Heart left ventricle (tissue), 16 donors: ENCODE results near the gene EPB41L2. TPM values are rescaled to one million over a fixed set of nuclear protein-coding genes. Genes with fewer than 3 reads are reported as not detected.

Experiments used
- ATAC-seq, 4 donors: fragments of 200-7000 bp; cut with Tn5 transposase; one replicate each; pipeline ENCODE4 v1.9.1; 2020 to 2022; ENCODE audit warnings: moderate library complexity in 4 of 4, mild to moderate bottlenecking in 3 of 4, moderate number of reproducible peaks in 1 of 4
- DNase-seq, 5 donors: peaks; one replicate each; pipeline ENCODE4 v3.0.0-alpha.2; 2020
- H3K27ac ChIP-seq, 12 donors: fragments of 200-600 bp; sonication (generic) in 4 of 12; one replicate each; pipeline versions ENCODE4 v1.5.0 to v1.8.0; 2016 to 2022; ENCODE audit warnings: mild to moderate bottlenecking in 2 of 12
- H3K27me3 ChIP-seq, 9 donors: fragments of 200-600 bp; sonication (generic) in 2 of 9; one replicate each; pipeline versions ENCODE4 v1.5.1 to v1.8.0; 2016 to 2022; ENCODE audit warnings: mild to moderate bottlenecking in 3 of 9
- H3K36me3 ChIP-seq, 9 donors: fragments of 200-600 bp; sonication (generic) in 2 of 9; one replicate each; pipeline versions ENCODE4 v1.5.0 to v1.8.0; 2018 to 2022; ENCODE audit warnings: mild to moderate bottlenecking in 2 of 9
- H3K4me1 ChIP-seq, 12 donors: fragments of 200-600 bp; sonication (generic) in 4 of 12; one replicate each; pipeline versions ENCODE4 v1.5.0 to v1.8.0; 2016 to 2022; ENCODE audit warnings: mild to moderate bottlenecking in 3 of 12
- H3K4me3 ChIP-seq, 12 donors: fragments of 200-600 bp; sonication (generic) in 4 of 12; one replicate each; pipeline versions ENCODE4 v1.5.0 to v1.8.0; 2017 to 2022; ENCODE audit warnings: mild to moderate bottlenecking in 9 of 12, moderate library complexity in 4 of 12
- H3K9me3 ChIP-seq, 12 donors: fragments of 200-600 bp; sonication (generic) in 4 of 12; one replicate each; pipeline versions ENCODE4 v1.5.0 to v1.8.0; 2016 to 2022; ENCODE audit warnings: mild to moderate bottlenecking in 1 of 12
- POLR2A ChIP-seq, 2 donors: fragments of 450-650 bp; IDR thresholded peaks; one replicate each; pipeline ENCODE4 v1.6.1; 2017; ENCODE audit warnings: antibody characterized with exemption in 2 of 2, mild to moderate bottlenecking in 2 of 2, moderate library complexity in 2 of 2
- WGBS, 4 donors: extraction: QIAGEN DNeasy Blood & Tissue Kit in 2 of 4; methylation state at CpG; one replicate each; pipeline versions ENCODE4 v1.1.5 to v1.1.7; 2013 to 2018; 5-methylcytosine and 5-hydroxymethylcytosine counted together
- intact Hi-C, 10 donors: fragments of 100-400 bp; cut with DNase I; formaldehyde crosslinking; loops; one replicate each; pipeline versions ENCODE4 v1.11.1 to v1.14.2; 2022
- polyA plus RNA-seq, 2 donors: library from polyadenylated mRNA; stranded (reverse); fragments of 200-250 nt; gene quantifications; one replicate each; pipeline ENCODE4 v1.2.3, GENCODE V29; 2013
- total RNA-seq, 9 donors: library from RNA; depleted of rRNA in 2 of 9; stranded (reverse); fragments of >200 nt in 2 of 9; fragmentation: NEBNext Ultra II Directional in 3 of 9; extraction: Animal tissue kit (Norgen Biotek cat#: 25700) in 3 of 9; gene quantifications; one replicate each; pipeline versions ENCODE4 v1.1.0 to v1.2.4, GENCODE V29; 2016 to 2023
- TF ChIP-seq, protein P1 (sequence below), 12 donors: fragments of 200-600 bp; sonication (generic) in 4 of 12; IDR thresholded peaks; one replicate each; pipeline versions ENCODE4 v1.5.0 to v1.8.0; 2018 to 2022; ENCODE audit warnings: antibody characterized with exemption in 12 of 12, mild to moderate bottlenecking in 5 of 12
- donor health status: ischemic (EF 13 %, LVEDD 7.1; RV severe dilation, severe dysfunction).
- donor health status: healthy with polysubstance abuse.
- donor health status: DM: no; HTN: yes; CAD: no.
- donor health status: DM: no; HTN: no; CAD: no.
- donor health status: ischemic (EF 25% LVEDD 6.9; RV normal size, moderate dysfunction).
- donor health status: ischemic (EF 25% LVEDD 5.7; RV mildly dilated, moderate dysfunction).
- donor health status: healthy.
- donor health status: DM: yes; HTN: yes; CAD: no.
- donor health status: ischemic (EF 35%, LVEDD 5.7; RV mildly dilated, moderate dysfunction).
- donor health status: nonischemic (EF 11% LVEDD 7.7; RV severe dilation, severe dysfunction).
- donor health status: DM: yes; HTN: yes; CAD: no.
- donor health status: PGD.
- donor health status: ischemic (EF 29% LVEDD 5.4; RV normal size, mild dysfunction).
- donor health status: nonischemic (EF 23%, LVEDD 6.1; RV moderate dilation, normal function).

EPB41L2 gene
- total and polyA plus RNA-seq, 11 donors, result 21.3 to 115 (median 51.9) TPM

DNA sequence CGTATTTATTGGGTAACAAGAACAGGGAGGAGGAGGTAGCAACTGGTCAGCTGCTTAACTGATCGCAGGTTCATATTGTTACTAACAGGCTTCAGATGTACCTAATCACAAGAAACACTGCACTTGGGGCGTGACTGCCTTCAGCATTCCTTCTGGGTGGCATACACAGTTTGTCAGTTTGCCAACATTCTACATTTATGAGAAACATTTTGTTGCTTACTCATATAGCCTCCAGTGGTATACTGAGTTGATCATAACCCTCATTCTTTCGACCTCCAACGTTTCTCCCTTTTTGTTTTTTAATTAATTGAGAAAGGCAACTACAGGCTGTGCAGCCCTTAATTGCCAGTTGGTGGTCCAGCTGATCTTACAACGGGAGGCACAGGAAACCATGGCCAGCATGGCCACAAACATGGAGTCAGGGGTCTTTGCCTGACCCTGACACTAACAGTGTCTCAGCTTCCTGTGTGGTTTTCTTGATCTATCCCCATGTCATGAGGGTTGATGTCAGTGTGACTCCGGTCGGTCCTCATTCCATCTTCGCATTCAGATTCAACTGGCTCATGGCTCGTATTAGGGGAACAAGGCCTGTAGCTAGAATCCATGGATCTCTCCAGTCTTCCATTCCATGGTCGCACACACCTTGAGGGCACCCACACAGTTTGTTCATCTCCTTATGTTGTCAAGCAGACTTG, 9.4 kb downstream of the EPB41L2 start:
- TF ChIP-seq, protein P1, sequence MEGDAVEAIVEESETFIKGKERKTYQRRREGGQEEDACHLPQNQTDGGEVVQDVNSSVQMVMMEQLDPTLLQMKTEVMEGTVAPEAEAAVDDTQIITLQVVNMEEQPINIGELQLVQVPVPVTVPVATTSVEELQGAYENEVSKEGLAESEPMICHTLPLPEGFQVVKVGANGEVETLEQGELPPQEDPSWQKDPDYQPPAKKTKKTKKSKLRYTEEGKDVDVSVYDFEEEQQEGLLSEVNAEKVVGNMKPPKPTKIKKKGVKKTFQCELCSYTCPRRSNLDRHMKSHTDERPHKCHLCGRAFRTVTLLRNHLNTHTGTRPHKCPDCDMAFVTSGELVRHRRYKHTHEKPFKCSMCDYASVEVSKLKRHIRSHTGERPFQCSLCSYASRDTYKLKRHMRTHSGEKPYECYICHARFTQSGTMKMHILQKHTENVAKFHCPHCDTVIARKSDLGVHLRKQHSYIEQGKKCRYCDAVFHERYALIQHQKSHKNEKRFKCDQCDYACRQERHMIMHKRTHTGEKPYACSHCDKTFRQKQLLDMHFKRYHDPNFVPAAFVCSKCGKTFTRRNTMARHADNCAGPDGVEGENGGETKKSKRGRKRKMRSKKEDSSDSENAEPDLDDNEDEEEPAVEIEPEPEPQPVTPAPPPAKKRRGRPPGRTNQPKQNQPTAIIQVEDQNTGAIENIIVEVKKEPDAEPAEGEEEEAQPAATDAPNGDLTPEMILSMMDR (IDR thresholded peaks at IDR 0.05), result no peak
- TF ChIP-seq POLR2A (IDR thresholded peaks at IDR 0.05), result no peak

DNA sequence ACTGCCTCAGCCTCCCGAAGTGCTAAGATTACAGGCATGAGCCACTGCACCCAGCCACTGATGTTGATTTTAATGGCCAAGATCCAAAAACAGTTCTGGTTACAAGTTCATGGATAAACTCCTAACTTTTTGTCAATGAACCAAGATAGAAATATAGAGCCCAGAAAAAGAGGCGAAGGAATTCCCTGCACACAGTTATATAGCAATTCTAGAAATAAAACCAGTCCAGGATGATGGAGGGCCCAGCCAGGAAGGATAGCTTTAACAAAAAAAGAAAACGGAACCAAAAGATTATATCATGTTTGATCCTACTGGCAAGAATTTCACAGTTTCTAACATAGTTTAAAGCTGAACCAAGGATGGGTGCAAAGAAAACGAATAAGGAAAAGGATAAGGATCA, 10.9 kb downstream of the EPB41L2 start:
- Histone ChIP-seq H3K4me1 (peaks cover 0 to 14% (median 0%) of the 10 kb centered on the region in 12 donors), H3K36me3 (peaks cover 0 to 5% (median 0%) of the 10 kb centered on the region in 9 donors), H3K4me3 (no peak overlapping the region), H3K27me3 (no peaks in the 10 kb centered on the region), H3K9me3 (peaks cover 2 to 41% (median 26%) of the 10 kb centered on the region in 12 donors), H3K27ac (no peak overlapping the region)
- 78 to 83% (median 80%) methylated on average over 4 of the region's 4 CpGs for WGBS, 4 donors
- no peak for ATAC-seq
- intact Hi-C loops, result no loop called here
- DNase-seq, result no peak
- TF ChIP-seq, protein P1 (IDR thresholded peaks at IDR 0.05), result no peak
- no peak for TF ChIP-seq POLR2A (IDR thresholded peaks at IDR 0.05)

More for the DNA sequence above, 9.4 kb downstream of the EPB41L2 start:
- peaks cover 0 to 5% (median 0%) of the 10 kb centered on the region in 9 donors for H3K36me3 ChIP-seq
- peaks cover 2 to 42% (median 26%) of the 10 kb centered on the region in 12 donors for H3K9me3 ChIP-seq
- no peak overlapping the region for H3K4me3 ChIP-seq
- peaks cover 0 to 14% (median 0%) of the 10 kb centered on the region in 12 donors for H3K4me1 ChIP-seq
- no peaks in the 10 kb centered on the region for H3K27me3 ChIP-seq
- WGBS, 4 donors, result 95 to 98% (median 97%) methylated on average over 11 of the region's 11 CpGs
- H3K27ac ChIP-seq, result no peak overlapping the region
- DNase-seq (no peak), ATAC-seq (no peak)
- intact Hi-C loops, result no loop called here

DNA sequence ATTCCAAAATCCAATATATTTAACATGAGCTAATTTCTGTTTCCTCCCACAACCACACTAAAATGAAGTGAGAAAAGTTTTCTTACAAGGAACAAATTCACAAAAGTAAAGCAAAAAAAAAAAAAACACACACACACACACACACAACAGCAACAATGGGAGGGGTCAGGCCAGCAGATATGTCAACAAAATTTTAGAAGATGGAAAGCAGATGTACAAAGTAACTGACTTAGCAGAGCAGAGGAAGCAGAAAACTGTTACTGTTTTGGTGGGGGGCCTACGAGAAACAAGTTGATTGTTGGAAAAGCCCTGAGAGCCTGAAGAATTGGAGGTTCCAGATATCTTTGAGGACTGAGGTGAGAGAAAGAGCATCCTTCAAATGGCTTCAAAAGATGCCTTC, 11.7 kb downstream of the EPB41L2 start:
- H3K27me3 ChIP-seq, result no peaks in the 10 kb centered on the region
- ATAC-seq (no peak), DNase-seq (no peak)
- peaks cover 1 to 35% (median 26%) of the 10 kb centered on the region in 12 donors for H3K9me3 ChIP-seq
- peaks cover 0 to 5% (median 0%) of the 10 kb centered on the region in 9 donors for H3K36me3 ChIP-seq
- TF ChIP-seq POLR2A (IDR thresholded peaks at IDR 0.05), result no peak
- TF ChIP-seq, protein P1 (IDR thresholded peaks at IDR 0.05), result no peak
- no peak overlapping the region for H3K4me3 ChIP-seq
- intact Hi-C loops, result no loop called here
- H3K4me1 ChIP-seq, result peaks cover 0 to 14% (median 0%) of the 10 kb centered on the region in 12 donors
- H3K27ac ChIP-seq, result no peak overlapping the region
- WGBS, 4 donors, result 81 to 88% (median 86%) methylated on average over 1 of the region's 1 CpG

DNA sequence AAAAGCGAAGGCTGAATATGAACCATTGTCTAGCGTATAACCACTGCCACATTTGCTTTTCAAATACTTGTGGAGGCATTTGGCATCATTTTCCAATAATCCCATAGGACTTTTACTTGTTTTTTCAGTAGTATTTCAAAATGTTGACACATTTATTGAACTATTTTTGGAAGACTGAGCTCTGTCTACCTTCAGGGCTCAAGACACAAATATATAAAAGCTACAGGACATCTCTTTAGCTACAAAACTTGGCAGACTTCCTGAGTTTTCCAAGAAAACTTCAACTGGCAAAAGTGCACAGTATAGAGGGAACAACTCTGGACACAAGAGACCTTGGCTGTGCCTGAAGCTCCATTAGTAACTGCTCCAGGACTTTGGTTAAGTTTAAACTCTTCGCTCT, 13.4 kb downstream of the EPB41L2 start:
- ATAC-seq (no peak), DNase-seq (no peak)
- Histone ChIP-seq H3K27ac (no peak overlapping the region), H3K4me1 (peaks cover 0 to 14% (median 0%) of the 10 kb centered on the region in 12 donors), H3K4me3 (no peak overlapping the region), H3K9me3 (peaks cover 0 to 18% (median 12%) of the 10 kb centered on the region in 12 donors), H3K36me3 (peaks cover 0 to 3% (median 0%) of the 10 kb centered on the region in 9 donors), H3K27me3 (no peaks in the 10 kb centered on the region)
- no peak for TF ChIP-seq POLR2A (IDR thresholded peaks at IDR 0.05)
- TF ChIP-seq, protein P1 (IDR thresholded peaks at IDR 0.05), result no peak
- intact Hi-C loops, result no loop called here
- 83 to 92% (median 88%) methylated on average over 3 of the region's 3 CpGs for WGBS, 4 donors
